ENCODE measurements around the gene EMP2.

DNA sequence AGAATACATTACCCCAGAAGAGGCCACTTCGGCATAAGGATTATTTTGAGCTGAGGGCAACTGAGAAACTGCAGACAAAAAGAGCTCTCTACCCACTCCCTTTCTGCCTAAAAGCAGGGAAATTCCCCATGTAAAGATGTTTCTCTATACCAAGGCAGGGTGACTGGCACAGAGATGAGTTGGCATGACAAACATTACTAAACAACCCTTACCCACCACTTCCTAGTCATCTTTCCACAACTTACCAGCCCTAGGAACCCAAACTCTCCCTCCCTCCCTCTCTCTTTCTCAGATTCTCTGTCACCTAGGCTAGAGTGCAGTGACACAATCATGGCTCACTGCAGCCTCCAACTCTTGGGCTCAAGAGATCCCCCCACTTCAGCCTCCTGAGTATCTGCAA lies 68.6 kb downstream of the EMP2 start:
- TF ChIP-seq, protein P1, sequence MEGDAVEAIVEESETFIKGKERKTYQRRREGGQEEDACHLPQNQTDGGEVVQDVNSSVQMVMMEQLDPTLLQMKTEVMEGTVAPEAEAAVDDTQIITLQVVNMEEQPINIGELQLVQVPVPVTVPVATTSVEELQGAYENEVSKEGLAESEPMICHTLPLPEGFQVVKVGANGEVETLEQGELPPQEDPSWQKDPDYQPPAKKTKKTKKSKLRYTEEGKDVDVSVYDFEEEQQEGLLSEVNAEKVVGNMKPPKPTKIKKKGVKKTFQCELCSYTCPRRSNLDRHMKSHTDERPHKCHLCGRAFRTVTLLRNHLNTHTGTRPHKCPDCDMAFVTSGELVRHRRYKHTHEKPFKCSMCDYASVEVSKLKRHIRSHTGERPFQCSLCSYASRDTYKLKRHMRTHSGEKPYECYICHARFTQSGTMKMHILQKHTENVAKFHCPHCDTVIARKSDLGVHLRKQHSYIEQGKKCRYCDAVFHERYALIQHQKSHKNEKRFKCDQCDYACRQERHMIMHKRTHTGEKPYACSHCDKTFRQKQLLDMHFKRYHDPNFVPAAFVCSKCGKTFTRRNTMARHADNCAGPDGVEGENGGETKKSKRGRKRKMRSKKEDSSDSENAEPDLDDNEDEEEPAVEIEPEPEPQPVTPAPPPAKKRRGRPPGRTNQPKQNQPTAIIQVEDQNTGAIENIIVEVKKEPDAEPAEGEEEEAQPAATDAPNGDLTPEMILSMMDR (IDR thresholded peaks at IDR 0.05), result no peak
- TF ChIP-seq POLR2A (IDR thresholded peaks at IDR 0.05) (no peak), POLR2AphosphoS5 (IDR thresholded peaks at IDR 0.05) (no peak)
